HG03342 (cell line): Measurements from ENCODE around the gene GPR141.

ENCODE experiments used
- ATAC-seq: cut with Tn5 transposase; IDR thresholded peaks from one replicate; pipeline ENCODE4 v1.9.1; 2021; ENCODE audit warnings: mild to moderate bottlenecking, moderate library complexity; ENCODE audit not compliant: unreplicated experiment

The GPR141 gene

GRCh38 chr7:37730501-37730900 is 46.9 kb downstream of the GPR141 start:
- ATAC-seq, result no peak

GRCh38 chr7:37732253-37732652 is 48.7 kb downstream of the GPR141 start:
- ATAC-seq, result peak; percentile 85

- ATAC-seq, result no peak
These were observed 49.3 kb downstream of the GPR141 start for GRCh38 chr7:37732888-37733287.

GRCh38 chr7:37735196-37735595 is 51.6 kb downstream of the GPR141 start:
- no peak for ATAC-seq

- no peak for ATAC-seq
These were observed 54.8 kb downstream of the GPR141 start for GRCh38 chr7:37738321-37738720.

GRCh38 chr7:37740398-37740797 is 56.8 kb downstream of the GPR141 start:
- ATAC-seq, result no peak

GRCh38 chr7:37741776-37742175 is 58.2 kb downstream of the GPR141 start:
- ATAC-seq, result no peak

- ATAC-seq, result no peak
These were observed 67.5 kb downstream of the GPR141 start for GRCh38 chr7:37751096-37751495.

GRCh38 chr7:37753398-37754050 is 70.0 kb downstream of the GPR141 start:
- ATAC-seq, result no peak

- ATAC-seq, result no peak
These were observed 73.4 kb downstream of the GPR141 start for GRCh38 chr7:37756797-37757551.

- ATAC-seq, result no peak
These were observed 74.0 kb downstream of the GPR141 start for GRCh38 chr7:37757563-37757962.

GRCh38 chr7:37758501-37759045 is 75.0 kb downstream of the GPR141 start:
- no peak for ATAC-seq

- ATAC-seq, result no peak
These were observed 76.0 kb downstream of the GPR141 start for GRCh38 chr7:37759526-37759925.

- no peak for ATAC-seq
These were observed 81.9 kb downstream of the GPR141 start for GRCh38 chr7:37765421-37765829.

GRCh38 chr7:37765872-37766525 is 82.4 kb downstream of the GPR141 start:
- peak; percentile 84 for ATAC-seq

GRCh38 chr7:37768611-37769010 is 85.0 kb downstream of the GPR141 start:
- no peak for ATAC-seq

GRCh38 chr7:37769291-37769690 is 85.7 kb downstream of the GPR141 start:
- ATAC-seq, result no peak

GRCh38 chr7:37769726-37770125 is 86.2 kb downstream of the GPR141 start:
- ATAC-seq, result no peak

GRCh38 chr7:37770838-37771237 is 87.3 kb downstream of the GPR141 start:
- ATAC-seq, result no peak

GRCh38 chr7:37771342-37771741 is 87.8 kb downstream of the GPR141 start:
- no peak for ATAC-seq

GRCh38 chr7:37771801-37772200 is 88.2 kb downstream of the GPR141 start:
- no peak for ATAC-seq

GRCh38 chr7:37775921-37776320 is 92.4 kb downstream of the GPR141 start:
- ATAC-seq, result no peak
